ENCODE measurements around the gene FNDC3B. TPM values are rescaled to one million over a fixed set of nuclear protein-coding genes. Genes with fewer than 3 reads are reported as not detected.

Gene FNDC3B
- total and polyA plus RNA-seq, 4 donors, result 23.3 to 74.2 (median 32.9) TPM

DNA sequence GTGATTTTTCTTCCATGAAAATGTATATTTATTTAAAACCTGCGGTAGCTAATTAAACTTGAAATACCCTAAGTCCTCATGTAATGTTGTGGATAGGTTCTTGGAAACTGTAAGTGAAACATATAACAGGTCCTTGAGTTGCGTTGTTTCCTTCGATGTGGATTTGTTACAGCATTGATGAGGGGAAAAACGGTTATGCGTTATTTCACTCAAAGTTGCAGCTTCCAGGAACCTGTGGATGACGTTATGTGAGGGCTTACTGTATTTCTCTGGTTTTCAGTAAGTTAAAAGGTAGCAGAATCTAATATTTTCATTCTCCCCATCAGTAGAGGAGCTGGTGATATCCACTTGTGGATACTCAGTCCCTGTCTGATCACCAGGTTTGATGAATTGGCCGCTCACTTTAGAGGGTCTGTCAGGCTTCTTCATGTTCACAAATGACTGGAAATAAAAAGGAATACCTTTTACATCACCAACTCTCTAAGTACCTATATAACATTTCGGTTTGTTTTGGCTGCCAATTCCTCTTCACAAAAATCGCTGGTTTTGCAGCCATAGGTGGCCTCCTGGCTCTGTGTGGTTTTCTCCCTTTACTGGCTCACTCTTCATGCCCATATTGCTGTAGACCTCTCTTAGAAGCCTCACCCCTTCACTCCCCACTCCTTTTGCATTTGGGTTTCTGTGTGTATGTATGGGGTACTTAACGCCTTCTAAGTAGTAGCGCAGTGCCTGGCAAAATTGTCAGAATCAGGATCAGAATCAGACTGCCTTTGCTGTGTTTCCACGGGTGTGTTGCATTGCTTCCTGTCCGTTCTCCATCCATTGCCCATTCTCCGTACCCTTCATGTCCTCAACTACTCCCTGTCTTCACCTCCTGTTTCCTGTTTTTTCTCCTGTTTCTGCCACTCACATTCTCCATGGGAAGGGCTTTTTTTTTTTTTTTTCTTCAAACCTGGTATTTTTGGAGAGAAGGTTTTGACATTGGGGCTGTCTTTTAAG is 112.6 kb downstream of the FNDC3B start:
- peaks cover 6 to 40% (median 24%) of the 10 kb centered on the region in 4 donors for H3K4me1 ChIP-seq (ENCODE audit: control insufficient read depth in 4 of 4, insufficient read depth in 4 of 4, low read length in 3 of 4)
- WGBS, result 82% methylated on average over 14 of the region's 14 CpGs
- no peak for DNase-seq (ENCODE audit: low spot score)
- H3K27ac ChIP-seq (ENCODE audit: low read depth in 1 of 2, low read length in 2 of 2), result peak overlapping the region; percentile 55 to 85
- no peaks in the 10 kb centered on the region for H3K27me3 ChIP-seq (ENCODE audit: control insufficient read depth in 4 of 4, insufficient read depth in 4 of 4, low read length in 3 of 4)
- TF ChIP-seq GABPA (IDR thresholded peaks at IDR 0.05 in 1 of 2, conservative IDR thresholded peaks at IDR 0.05 in 1 of 2), result no peak
- TF ChIP-seq FOXA2 (IDR thresholded peaks at IDR 0.05), result no peak
- no peak for TF ChIP-seq ZBTB33 (IDR thresholded peaks at IDR 0.05)
- no peak for TF ChIP-seq YY1 (IDR thresholded peaks at IDR 0.05)
- no peaks in the 10 kb centered on the region for H3K9me3 ChIP-seq (ENCODE audit: control insufficient read depth in 4 of 4, low read length in 3 of 4)
- H3K4me3 ChIP-seq (ENCODE audit: low read depth in 1 of 3, low read length in 3 of 3), result no peak overlapping the region
- peaks cover 0 to 1% (median 0%) of the 10 kb centered on the region in 4 donors for H3K36me3 ChIP-seq (ENCODE audit: control insufficient read depth in 4 of 4, insufficient read depth in 3 of 4, low read depth in 1 of 4, low read length in 3 of 4)
- H3K9ac ChIP-seq (ENCODE audit: low read depth in 1 of 2, low read length in 2 of 2), result no peak overlapping the region

DNA sequence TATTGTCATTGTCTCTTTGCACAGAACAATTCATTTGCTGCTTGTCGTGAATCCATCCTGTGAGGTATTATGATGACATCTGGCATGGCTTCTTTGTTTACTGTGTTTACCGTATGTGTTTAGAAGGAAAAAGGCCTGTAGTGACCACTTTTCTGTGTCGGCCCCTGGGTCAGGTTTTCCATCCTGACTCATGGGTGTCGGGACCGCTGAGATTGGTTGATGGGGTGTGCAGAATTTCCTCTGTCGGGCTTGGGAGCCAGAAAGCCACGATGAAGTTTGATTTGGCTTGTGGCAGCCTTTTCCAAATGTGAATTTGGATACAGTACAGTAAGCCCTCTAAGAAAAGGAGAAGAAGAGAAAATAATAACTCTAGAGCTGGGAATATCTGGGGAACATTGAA is 113.5 kb downstream of the FNDC3B start:
- peaks cover 6 to 40% (median 24%) of the 10 kb centered on the region in 4 donors for H3K4me1 ChIP-seq (ENCODE audit: control insufficient read depth in 4 of 4, insufficient read depth in 4 of 4, low read length in 3 of 4)

More for the DNA sequence above, 113.5 kb downstream of the FNDC3B start:
- Histone ChIP-seq H3K27me3 (ENCODE audit: control insufficient read depth in 4 of 4, insufficient read depth in 4 of 4, low read length in 3 of 4) (no peaks in the 10 kb centered on the region), H3K27ac (ENCODE audit: low read depth in 1 of 2, low read length in 2 of 2) (peak overlapping the region; percentile 55 to 85), H3K9me3 (ENCODE audit: control insufficient read depth in 4 of 4, low read length in 3 of 4) (no peaks in the 10 kb centered on the region), H3K9ac (ENCODE audit: low read depth in 1 of 2, low read length in 2 of 2) (no peak overlapping the region), H3K36me3 (ENCODE audit: control insufficient read depth in 4 of 4, insufficient read depth in 3 of 4, low read depth in 1 of 4, low read length in 3 of 4) (peaks cover 0 to 1% (median 0%) of the 10 kb centered on the region in 4 donors), H3K4me3 (ENCODE audit: low read depth in 1 of 3, low read length in 3 of 3) (no peak overlapping the region)
- TF ChIP-seq RAD21 (IDR thresholded peaks at IDR 0.05) (no peak), YY1 (IDR thresholded peaks at IDR 0.05) (no peak), JUND (IDR thresholded peaks at IDR 0.05) (no peak), ZBTB33 (IDR thresholded peaks at IDR 0.05) (no peak), GABPA (IDR thresholded peaks at IDR 0.05 in 1 of 2, conservative IDR thresholded peaks at IDR 0.05 in 1 of 2) (no peak), NR2F2 (IDR thresholded peaks at IDR 0.05) (no peak), HNF4A (conservative IDR thresholded peaks at IDR 0.05) (no peak), MAX (IDR thresholded peaks at IDR 0.05) (no peak), FOXA1 (IDR thresholded peaks at IDR 0.05) (no peak), HNF4G (IDR thresholded peaks at IDR 0.05) (no peak), RXRA (IDR thresholded peaks at IDR 0.05) (no peak), EGR1 (IDR thresholded peaks at IDR 0.05; ENCODE audit: low read depth in 2 of 2) (no peak), FOXA2 (IDR thresholded peaks at IDR 0.05) (no peak), SP1 (IDR thresholded peaks at IDR 0.05) (no peak), TAF1 (conservative IDR thresholded peaks at IDR 0.05) (no peak)
- TF ChIP-seq, protein P1, sequence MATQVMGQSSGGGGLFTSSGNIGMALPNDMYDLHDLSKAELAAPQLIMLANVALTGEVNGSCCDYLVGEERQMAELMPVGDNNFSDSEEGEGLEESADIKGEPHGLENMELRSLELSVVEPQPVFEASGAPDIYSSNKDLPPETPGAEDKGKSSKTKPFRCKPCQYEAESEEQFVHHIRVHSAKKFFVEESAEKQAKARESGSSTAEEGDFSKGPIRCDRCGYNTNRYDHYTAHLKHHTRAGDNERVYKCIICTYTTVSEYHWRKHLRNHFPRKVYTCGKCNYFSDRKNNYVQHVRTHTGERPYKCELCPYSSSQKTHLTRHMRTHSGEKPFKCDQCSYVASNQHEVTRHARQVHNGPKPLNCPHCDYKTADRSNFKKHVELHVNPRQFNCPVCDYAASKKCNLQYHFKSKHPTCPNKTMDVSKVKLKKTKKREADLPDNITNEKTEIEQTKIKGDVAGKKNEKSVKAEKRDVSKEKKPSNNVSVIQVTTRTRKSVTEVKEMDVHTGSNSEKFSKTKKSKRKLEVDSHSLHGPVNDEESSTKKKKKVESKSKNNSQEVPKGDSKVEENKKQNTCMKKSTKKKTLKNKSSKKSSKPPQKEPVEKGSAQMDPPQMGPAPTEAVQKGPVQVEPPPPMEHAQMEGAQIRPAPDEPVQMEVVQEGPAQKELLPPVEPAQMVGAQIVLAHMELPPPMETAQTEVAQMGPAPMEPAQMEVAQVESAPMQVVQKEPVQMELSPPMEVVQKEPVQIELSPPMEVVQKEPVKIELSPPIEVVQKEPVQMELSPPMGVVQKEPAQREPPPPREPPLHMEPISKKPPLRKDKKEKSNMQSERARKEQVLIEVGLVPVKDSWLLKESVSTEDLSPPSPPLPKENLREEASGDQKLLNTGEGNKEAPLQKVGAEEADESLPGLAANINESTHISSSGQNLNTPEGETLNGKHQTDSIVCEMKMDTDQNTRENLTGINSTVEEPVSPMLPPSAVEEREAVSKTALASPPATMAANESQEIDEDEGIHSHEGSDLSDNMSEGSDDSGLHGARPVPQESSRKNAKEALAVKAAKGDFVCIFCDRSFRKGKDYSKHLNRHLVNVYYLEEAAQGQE (IDR thresholded peaks at IDR 0.05), result no peak
- WGBS, result 54% methylated on average over 7 of the region's 7 CpGs
- no peak for DNase-seq (ENCODE audit: low spot score)

All from liver (tissue), 9 donors.